SK-N-MC (cell line): ENCODE data around the gene ATF7IP2.

ENCODE experiments used
- EZH2 ChIP-seq: fragments of 200-600 bp; sonication (generic); IDR thresholded peaks from one replicate; pipeline ENCODE4 v1.6.1; 2017; ENCODE audit warnings: antibody characterized with exemption
- FOXP2 ChIP-seq: optimal IDR thresholded peaks from 2 replicates; pipeline ENCODE3; 2011; ENCODE audit warnings: mild to moderate bottlenecking, moderate library complexity; ENCODE audit not compliant: insufficient read depth; ENCODE audit errors: extremely low read length, control extremely low read depth
- POLR2AphosphoS5 ChIP-seq: IDR thresholded peaks from 2 replicates; pipeline ENCODE4 v1.6.1; 2012; ENCODE audit warnings: mild to moderate bottlenecking, low read depth, low read length, borderline replicate concordance

- TF ChIP-seq EZH2, result no peak
- no peak for TF ChIP-seq POLR2AphosphoS5
- TF ChIP-seq FOXP2, result no peak
These were observed 15.7 kb upstream of the ATF7IP2 start for GRCh38 chr16:10370096-10370726.
